AG08395 (cell line): ENCODE results near the gene FN1.
A peak's percentile ranks its signal among the peaks of the same experiment; 100 is the strongest.

Experiments used
- DNase-seq: peaks from one replicate; pipeline ENCODE4 v3.0.0; 2012; ENCODE audit warnings: mixed read lengths, low spot score

The FN1 gene

DNA sequence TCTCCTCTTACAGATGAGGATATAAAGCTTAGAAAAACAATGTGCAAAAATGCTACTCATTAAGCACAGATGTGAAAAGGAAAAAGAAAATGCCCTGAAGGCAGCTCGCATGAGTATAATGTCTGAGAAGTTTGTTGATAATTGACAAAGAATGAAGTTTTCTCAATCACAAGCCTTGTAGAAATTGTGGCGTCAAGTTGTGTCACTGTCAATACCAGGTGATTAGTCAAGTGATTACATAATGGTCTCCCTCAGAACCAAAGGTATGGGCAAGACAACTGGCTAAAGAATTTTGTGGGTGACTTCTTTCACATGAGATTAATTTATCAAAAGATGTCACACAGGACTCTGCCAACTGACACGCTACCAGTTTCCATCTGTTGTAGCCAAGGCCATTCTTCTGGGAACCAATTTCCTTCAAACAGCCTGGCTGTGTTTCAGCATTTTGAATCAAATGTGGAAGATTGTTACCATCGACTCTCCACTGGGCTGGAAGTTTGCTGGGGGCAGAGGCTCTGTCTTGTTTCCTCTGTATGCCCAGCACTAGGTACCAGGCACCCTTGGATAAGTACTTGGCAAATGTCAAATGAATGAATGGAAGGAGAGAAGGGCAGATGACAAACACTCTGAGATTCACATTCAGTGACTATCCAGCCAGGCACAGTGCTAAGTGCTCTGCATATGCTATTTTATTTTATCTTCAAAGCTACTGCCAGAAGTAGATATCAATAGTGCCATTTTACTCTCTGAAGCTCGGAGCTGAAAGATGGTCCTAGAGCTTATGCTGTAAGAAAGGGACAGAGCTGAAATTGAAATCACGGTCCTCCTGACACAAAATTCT lies 5.9 kb upstream of the FN1 start:
- peak; percentile 44 for DNase-seq

DNA sequence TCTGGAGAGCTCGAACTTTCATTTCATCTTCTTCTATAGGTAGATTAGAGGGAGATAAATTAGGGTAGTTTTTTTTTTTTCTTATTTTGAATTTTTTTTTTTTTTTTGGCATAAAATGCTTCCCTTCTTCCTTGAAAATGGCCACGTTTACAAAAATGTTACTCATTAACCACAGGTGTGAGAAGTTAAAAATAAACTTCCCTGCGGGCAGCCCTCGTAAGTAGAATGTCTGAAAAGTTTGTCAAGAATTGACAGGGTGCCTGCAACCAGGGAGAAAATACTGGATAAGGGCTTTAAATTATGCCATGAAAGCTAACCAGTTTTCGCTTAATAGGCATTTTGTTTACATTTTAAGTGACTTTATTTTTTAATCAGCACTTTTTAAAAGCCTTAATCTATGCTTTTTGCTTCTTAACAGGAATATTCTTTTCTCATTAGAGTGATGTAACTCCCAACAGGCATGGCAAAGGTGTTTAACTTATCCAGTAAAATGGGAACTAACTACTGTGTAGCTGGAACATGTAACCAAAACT lies 4.2 kb upstream of the FN1 start:
- no peak for DNase-seq

DNA sequence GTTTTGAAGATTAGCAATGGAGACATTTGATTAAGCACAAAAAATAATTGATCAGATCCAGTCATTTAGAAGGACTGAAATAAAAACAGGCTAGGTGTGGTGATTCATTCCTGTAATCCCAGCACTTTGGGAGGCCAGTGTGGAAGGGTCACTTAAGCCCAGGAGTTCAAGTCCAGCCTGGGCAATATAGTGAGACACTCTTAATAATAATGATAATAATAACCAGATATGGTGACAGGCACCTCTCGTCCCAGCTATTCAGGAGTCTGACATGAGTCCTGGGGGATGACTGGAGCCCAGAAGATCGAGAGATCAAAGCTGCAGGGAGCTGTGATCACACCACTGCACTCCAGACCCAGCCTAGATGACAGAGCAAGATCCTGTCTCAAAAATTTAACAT lies 3.5 kb upstream of the FN1 start:
- no peak for DNase-seq

DNA sequence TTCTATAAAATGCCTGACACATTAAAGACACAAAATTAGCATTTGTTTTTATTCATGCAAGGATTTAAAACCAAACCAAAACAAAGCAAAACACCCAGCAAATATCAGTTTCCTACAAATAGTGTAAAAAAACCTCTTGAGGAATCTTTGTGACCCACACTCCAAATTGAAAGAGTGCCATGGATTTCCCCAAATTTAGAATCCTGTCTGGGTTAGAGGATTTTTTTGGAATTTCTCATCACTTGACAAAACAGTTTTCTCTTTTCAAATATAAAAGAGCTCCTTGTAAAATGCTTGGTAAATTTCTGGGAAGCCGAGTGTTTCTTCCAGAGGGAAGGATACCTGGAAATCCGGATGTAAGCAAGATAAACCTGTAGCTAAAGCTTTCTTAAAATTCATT lies 1.7 kb upstream of the FN1 start:
- DNase-seq = no peak

DNA sequence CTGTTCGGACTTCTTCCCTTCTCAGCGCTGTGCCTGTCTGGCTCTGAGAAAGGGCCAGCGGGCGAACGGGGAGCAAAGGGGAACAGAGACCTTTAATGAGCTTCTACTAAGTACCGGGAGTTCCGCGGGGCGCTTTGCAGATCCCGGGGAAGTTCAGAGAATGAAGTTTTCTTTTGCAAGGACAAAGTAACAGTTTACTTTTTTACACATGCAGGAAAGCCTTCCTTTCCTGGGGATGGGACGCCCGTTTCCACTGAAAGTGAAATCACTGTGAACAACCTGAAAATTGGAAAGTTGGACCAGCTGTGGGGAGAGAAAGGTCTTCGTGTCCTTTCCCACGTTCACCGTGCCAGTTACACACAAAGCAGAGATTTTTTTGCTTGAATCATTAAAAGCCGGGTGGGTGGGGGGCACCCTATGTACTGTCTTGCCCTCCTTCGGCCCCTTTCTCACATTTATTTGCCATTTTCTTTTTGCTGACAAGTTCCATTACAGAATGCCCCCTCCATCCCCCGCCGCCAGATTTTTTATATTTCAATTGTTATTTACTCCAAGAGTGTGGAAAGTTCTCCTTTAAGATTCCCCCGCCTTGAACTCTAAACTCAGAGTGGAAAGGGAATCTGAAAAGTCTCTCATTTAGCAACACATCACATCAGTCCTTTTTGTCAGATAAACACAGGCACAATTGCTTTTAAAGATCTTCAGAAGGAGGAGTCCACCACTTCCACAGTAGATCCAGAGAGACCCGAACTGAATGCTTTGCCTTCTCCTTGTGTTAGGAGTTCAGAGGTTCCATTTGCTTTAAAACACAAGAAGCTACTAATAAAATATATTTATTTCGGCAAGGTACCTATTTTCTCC lies 1.1 kb upstream of the FN1 start:
- DNase-seq = no peak

DNA sequence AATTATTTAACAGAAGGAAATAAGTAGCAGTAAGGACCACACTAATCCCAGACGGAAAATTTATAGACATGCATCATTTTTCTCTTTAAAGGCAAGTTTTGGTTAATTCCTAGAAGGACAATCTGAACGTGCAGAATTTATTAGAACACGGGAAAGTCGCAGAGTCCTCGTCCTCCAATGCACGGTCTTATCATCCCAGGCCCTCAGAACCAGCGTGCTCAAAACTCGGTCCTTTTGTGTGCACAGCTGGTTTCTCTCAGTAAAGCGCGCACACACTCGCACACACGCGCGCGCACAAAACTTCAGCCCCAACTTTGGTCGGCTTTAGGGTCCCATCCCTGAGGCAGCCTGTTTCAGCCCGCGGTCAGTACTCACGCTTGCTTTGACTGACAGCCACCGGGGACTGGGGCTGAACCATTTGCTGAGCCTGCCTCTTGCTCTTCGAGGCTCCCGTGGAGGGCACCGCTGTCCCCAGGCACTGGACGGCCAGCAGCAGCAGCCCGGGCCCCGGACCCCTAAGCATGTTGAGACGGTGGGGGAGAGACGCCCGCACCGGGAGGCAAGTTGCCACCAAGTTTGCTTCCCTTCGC lies 493 bp downstream of the FN1 start:
- DNase-seq = no peak

DNA sequence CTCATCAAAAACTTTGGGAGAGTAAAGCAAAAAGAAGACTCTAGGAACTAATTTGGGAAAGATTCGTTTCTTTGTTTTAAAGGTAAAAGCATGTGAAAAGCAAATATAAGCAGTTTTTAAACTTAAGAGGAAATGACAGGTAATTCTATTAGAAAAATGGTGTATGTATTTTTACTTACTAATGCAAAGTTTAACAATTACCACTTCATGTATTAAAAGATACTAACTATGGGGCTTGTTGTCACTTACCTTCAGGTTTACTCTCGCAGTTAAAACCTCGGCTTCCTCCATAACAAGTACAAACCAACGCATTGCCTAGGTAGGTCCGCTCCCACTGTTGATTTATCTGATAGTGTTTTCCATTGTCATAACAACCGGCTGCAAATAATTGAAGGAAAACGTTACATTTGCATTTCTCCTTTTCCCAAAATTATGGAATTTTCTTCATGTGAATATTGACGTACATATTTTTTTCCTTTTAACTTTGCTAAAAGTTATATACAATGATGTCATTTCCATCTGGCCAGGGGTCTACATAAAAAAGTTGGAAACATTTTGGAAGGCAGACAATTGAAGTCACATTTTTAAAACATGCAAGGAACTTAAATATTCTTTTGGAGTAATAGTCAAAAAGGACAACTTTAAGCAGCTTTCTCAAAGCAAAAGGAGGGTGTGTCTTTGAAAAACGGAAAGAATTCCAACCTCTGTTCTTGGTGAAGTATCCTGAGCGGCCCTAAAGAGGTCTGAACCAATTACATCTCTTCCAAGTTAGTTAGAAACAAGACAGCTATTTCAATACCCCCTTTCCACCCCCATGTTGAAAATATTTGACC lies 1.2 kb downstream of the FN1 start:
- DNase-seq = no peak

DNA sequence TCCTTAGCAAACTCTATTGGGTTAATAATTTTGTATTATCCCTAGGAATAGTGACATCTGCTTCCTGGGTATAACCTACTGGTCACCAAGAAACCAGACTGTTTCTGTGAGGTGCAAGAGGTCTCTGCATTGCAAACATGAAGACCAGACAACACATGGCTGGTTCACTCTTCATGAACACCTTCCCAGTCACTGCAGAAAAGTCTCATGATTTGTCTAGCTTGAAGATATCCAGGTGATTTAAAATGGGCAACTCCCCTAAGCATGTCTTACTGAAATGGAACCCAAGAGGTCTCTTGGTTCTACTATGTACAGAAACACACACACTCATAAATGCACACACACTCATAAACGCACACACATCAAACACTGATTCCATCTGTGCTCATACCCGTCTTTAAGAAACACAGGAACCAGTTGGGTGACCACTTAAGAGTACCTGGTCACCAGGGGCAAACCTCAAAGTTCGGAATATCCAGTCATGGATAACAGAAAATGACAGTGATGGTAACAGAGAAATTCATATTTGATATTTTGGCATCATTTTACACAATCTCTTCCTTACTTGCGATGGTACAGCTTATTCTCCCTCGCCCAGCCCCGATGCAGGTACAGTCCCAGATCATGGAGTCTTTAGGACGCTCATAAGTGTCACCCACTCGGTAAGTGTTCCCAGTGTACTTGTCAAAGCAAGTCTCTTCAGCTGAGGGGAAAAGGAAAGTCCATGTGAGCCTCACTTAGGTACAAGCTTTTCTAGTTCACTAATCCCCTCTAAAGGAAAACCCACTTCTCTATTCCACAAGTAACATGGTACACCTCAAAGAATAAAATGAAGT lies 2.9 kb downstream of the FN1 start:
- DNase-seq = no peak

DNA sequence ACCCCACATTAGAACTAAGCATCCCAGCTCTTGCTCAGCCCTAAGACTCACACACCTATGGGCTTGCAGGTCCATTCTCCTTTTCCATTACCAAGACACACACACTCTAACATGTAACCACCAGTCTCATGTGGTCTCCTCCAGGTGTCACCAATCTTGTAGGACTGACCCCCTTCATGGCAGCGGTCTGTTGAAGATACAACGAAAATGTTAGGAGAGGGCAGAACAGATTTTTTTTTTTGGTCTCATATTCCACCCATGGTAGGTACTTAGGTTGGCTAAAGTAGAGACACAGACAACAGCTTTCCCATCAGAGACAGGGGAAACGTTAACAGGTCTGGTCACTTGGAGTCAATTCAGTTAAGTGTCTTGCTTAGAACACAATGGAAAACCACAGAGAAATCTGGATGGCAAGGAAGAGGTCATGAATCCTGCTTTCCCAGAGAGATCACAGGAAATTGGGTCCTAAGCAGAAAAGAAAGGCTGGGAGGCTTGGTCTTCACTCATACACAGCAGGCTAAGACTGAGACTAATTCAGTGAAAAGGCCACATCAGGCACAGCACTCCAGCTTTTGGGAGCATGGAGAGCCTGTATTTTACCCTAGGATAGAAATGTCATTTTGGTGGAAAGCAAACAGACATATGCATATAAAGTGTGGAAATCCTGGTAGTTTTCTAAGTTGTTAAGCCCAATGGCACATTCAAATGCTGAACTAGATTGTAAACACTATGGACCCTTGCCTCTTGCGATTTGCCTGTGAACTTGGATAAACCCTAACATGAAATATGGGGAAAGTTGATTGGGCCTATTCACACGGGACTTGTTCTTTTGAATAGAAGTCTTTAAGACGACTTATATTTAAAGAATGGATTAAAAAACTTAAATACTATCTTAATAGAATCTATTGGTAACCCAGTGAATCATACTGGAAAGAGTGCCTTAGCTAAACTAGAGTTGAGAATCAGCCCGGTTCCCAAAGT lies 3.8 kb downstream of the FN1 start:
- no peak for DNase-seq

DNA sequence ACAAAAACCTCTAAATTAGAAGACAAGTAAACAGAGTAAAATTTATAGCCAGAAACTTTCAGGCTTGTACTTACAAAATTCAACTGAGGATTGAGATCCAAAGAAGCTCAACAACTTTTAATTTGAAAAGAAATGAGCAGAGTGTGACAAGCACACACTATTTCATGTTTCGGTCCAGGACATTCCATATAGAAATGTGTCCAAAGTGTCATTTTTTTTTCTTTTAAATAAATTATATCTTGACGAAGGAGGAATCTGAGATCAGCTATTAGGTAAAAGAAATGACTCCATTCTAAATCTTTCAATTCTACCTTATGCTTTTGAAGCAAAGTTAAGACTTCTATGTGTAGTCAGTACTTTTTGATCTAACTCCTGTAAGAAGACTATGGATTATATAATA lies 4.6 kb downstream of the FN1 start:
- no peak for DNase-seq

DNA sequence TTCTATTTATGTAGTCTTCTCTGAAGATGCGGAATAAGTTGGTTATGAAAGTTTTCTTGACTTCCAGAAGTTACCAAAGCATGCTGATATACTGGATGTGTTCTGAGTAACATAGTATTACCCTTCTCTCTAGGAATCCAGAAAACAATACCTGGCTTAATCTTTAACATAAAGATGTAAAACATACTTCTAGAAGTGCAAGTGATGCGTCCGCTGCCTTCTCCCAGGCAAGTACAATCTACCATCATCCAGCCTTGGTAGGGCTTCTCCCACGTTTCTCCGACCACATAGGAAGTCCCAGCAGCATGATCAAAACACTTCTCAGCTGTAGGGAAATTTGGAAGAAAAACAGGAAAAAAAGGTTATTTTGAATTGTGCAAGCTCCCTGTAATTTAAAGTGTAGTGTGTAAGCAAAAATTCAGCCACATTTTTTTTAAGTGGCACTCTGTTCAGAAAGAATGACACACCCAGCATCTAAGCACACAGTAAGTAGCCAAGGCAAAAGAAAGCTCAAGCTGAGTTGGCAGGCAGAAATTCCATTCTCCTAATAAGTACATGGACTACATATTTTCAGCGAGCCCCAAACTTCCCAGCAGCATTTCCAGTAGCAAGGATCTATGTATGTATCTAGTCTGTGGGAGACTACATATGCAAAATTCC lies 5.2 kb downstream of the FN1 start:
- peak; percentile 41 for DNase-seq

DNA sequence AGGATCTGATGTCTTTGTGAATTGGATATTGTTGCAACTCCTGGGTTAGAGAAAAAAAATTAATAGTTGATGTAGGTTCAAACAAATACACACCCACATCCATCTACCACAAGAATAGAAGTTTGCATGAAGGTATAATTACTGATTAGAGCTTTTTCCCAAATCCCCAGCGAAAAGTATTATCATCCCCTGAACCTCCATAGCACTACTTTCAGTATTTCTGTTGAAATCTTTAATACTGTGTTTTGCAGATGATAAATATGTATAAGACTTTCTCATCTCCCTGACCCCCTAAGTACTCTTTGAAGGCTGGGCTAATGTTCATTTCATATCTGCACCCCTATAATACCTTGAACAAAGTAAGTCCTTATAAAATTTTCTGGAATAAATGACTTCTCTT lies 6.4 kb downstream of the FN1 start:
- no peak for DNase-seq

DNA sequence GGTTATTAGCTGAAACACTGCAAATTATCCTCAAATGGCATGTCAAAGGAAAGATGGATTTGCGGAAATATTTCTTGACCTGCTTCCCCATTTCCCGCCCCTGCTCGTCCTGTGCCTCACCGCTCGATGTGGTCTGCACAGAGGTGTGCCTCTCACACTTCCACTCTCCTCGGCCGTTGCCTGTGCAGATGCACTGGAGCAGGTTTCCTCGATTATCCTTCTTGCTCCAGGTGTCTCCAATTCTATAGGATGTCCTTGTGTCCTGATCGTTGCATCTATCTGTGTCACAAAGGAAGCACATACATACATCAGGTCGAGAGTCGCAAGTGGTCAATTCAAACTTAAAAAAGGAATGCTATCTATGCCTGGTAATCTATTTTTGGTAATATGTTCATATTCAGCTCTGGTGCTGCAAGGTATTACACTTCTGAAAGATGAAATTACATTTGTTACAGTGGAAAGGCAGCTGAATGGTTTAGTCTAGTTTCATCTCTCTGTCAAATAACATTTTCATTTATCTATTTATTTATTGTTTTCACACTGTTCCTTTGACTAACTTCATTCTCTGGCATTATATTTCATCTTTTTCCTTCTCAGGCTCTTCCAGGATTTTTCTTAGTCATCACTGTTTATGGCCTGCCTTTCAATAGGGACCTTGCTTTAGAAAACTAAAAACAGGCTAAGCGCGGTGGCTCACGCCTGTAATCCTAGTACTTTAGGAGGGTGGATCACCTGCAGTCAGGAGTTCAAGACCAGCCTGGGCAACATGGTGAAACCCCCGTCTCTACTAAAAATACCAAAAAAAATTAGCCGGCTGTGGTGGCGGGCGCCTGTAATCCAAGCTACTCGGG lies 7.6 kb downstream of the FN1 start:
- no peak for DNase-seq

DNA sequence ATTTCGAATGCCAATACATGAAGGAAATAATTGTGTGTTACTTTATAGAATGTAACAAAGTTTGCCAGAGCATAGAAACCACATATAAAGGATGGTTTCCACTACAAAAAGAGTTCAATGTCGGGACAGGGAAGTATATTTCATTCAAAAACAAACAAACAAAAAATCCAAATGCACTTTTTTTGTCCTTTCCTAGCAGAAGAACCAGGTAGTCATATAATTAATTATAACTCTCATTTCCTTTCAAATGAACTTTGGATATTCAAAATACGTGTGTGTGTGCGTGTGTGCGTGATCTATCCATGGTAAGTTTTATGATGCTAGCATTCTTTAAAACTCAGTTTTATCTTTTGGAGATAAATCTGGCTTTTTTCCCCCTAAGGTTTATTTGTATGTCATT lies 8.3 kb downstream of the FN1 start:
- no peak for DNase-seq

DNA sequence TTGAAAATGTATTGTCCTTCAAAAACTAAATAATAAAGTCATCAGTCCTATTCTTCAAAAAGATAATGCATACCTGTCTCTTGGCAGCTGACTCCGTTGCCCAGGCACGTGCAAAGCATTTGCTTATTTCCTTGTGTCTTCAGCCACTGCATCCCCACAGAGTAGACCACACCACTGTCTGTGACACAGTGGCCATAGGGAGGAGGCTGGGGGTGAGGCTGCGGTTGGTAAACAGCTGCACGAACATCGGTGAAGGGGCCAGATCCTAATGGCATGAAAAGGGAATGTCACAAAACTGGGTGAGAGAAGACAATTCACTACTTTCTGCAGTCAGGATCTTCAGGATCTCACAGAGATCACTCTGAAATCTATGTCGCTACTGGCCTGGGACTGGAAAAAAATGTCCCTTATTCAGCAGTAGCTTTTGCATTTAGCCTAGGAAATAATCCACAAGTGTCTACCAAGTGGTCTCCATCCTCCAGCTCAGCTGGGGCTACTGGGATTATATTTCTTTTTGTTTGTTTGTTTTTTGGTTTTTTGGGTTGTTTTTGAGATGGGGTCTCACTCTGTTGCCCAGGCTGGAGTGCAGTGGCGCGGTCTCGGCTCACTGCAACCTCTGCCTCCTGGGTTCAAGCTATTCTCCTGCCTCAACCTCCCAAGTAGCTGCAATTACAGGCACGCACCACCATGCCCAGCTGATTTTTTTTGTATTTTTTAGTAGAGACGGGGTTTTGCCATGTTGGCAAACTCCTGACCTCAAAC lies 10.7 kb downstream of the FN1 start:
- no peak for DNase-seq

DNA sequence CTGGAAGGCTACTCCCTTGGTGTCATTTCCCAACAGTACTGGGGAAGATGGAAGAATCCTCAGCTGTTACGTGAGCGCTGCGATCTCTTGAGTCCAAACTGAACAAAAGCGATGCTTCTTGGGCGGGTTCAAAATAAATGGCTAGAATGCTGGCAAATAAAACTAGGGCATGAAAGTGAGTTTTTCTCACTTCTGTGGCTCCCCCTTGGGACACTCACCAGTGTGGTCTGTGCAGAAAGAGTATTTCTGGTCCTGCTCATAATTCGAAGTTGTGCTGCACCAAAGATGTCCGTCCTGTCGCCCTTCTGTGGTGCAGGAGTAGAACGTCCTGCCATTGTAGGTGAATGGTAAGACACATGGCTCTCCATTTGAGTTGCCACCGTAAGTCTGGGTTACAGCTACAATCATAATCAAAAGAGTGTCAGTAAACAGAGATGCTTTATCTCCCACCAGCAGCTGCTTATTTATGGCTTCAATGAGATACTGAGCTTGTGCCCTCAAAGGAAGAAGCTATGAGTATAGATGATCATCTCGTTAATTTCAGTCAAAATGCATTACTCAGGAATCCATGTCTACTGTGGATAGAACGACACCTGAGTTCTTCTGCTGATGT lies 11.8 kb downstream of the FN1 start:
- DNase-seq = no peak

DNA sequence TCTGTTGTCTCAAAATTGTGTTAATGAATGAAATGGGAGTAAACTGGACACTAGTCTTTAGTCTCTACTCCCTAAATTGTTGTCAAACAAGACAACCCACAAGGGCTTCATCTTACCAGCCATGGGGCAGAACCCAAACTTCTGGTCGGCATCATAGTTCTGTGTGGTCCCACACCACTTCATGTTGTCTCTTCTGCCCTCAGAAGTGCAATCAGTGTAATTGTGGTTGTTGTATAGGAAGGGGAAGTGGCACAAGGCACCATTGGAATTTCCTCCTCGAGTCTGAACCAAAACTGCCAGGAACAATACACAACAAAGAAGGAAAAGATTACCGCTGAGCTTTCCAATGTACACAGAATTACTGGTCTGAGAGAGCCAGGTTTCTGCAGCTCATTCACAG lies 12.6 kb downstream of the FN1 start:
- DNase-seq = no peak
